HG03520 (cell line): ENCODE data around the gene CFAP20.
"Not testable (repeated sequence)": the region's sequence is repeated elsewhere in the genome, so short reads cannot be mapped to it uniquely, and the experiment has no call there.

Experiments
- ATAC-seq: cut with Tn5 transposase; IDR thresholded peaks from one replicate; pipeline ENCODE4 v1.9.1; 2021; ENCODE audit warnings: mild to moderate bottlenecking, moderate library complexity; ENCODE audit not compliant: unreplicated experiment

The CFAP20 gene

DNA sequence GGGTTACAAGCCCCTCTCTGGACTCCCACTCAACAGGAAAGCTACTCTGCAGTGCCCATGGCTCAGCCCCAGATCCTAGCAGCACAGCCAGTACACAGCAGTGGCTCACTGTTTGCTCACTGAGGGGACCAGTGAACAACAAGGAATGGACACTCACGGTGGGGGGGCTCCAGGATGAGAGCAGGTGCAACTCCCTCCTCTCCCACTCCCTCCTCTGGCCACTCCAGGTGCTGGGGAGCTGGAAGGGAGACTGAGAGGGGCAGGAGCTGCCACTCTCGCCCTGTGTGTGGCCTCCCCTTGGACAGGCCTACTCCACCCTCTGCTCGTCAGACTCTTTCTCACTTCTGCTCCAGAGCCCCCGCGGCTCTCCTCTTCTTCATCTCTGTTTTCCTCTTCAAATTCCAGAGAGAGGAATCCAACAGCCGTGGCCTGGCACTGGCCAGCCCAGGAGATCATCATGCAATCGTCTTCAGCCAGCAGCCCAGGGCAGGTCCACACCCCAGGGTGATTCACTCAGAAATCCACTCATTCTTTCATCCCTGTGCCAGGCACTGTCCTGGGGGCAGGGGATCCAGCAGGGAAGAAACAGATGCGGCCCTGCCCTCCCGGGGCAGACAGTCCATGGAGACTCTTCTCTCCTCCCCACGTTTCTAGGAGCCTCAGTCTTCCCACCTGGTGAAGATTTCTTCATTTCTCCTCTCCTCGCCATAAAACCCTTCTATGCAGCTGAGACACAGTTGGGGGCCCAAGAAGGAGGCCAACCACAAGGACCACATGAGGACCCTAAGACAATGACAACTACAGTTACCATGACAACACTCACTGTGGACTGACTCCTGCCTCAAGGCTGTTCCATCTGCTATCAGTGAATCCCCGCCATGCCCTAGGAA, 30.7 kb downstream of the CFAP20 start:
- ATAC-seq, result no peak

DNA sequence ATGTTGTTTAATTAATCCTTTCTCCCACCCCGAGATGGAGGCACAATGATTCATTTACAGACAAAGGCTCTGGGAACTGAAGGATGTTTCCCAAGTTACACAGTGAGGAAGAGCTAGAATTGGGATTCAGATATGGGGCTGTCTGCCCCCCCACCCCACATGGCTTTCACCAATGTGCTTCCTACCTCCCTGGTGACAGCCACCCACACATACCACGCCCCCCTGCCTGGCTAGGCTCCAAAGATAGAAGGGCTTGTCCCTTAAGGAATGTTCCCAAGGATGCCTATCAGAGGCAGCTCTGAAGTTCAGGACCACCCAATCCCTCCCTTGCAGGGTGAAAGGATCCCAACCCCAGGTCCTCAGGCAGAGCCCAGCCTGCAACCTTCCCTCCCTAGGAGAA, 32.9 kb downstream of the CFAP20 start:
- no peak for ATAC-seq

DNA sequence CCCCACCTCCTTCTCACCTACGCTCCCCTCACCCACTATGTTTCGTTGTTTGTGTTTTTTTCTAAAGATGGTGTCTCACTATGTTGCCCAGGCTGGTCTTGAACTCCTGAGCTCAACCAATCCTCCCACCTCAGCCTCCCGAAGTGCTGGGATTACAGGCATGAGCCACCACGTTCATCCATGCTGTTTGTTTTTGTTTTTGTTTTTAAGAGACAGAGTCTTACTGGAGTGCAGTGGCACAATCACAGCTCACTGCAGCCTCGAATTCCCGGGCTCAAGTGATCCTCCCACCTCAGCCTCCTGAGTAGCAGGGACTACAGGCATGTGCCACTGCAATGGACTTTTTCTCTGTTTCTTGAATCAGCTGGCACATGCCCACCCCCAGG, 33.6 kb downstream of the CFAP20 start:
- not testable (repeated sequence) for ATAC-seq

DNA sequence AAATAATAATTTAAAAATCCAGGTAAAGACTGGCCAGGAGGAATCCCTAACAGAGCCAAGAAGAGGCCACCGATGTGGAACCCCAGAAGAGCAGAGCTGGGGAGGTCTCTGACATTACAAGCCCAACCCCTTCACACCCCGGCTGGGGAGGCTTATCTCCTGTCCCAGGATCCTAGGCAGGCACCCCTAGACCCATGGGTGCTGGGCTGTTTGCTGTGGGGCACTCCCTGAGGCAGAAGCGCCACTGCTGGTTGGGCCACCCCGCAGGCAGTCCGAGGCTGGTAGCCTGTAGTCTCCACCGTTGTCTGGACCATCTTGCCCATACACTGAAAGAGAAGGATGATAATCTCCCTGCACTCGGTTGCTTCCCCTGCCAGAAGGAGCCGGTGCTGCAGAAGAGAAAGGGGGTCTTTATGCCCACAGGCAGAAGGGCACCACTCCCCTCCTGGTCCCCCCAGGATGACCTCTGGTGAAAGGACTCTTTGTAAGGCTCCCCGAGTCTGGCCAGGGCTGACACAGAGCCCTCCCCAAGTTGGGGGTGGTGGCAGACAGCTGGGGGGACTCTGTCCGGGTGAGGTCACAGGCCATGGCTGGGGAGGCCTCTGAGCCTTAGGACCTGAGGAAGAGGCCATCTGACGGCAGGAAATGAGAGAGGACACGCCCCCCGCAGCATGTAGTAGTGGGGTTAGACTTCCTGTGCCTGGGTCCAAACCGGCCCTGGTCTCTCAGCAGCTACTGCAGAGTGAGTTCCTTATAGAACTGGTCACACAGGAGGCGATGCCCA, 34.2 kb downstream of the CFAP20 start:
- ATAC-seq, result no peak

DNA sequence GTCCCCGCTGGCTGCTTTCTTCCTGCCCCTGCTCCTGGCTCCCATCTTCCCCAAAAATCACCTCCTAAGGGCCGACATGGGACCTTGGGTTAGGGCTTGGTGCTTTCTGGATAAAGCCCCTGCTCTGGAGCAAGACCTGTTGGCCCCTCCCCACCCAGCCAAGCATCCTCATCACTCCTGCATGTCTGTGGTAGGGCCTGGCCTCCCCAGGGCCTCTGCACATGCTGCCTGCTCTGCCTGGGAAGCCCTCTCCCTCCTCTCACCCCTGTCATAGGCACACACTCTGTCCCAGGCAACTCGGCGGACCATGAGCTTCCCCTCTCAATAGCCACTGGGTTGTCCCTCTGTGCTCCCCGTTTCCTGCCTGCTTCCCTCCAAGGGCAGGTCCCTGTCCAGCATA, 35.2 kb downstream of the CFAP20 start:
- ATAC-seq, result no peak

DNA sequence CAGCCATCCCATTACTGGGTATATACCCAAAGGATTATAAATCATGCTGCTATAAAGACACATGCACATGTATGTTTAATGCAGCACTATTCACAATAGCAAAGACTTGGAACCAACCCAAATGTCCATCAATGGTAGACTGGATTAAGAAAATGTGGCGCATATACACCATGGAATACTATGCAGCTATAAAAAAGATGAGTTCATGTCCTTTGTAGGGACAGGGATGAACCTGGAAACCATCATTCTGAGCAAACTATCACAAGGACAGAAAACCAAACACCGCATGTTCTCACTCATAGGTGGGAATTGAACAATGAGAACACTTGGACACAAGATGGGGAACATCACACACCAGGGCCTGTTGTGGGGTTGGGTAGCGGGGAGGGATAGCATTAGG, 38.8 kb downstream of the CFAP20 start:
- not testable (repeated sequence) for ATAC-seq

DNA sequence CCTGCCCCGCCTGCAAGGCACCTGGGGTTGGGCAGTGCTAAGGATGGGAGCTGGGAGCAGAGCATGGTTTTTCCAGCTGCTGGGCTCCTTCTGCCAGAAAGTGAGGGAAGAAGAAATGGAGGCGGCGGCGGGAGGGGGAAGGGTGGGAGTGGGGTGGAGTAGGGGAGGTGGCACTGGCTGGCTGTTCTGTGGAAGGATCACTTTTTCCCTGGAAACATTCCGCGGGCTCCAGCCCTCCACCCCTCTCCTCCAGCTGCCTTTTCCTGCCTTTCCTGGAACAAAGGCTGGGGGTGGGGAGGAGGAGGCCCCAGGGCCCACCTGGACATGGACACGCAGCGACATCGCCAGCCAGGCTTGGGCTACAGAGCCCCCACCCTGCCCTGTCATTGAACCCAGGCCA, 41.1 kb downstream of the CFAP20 start:
- ATAC-seq, result no peak

DNA sequence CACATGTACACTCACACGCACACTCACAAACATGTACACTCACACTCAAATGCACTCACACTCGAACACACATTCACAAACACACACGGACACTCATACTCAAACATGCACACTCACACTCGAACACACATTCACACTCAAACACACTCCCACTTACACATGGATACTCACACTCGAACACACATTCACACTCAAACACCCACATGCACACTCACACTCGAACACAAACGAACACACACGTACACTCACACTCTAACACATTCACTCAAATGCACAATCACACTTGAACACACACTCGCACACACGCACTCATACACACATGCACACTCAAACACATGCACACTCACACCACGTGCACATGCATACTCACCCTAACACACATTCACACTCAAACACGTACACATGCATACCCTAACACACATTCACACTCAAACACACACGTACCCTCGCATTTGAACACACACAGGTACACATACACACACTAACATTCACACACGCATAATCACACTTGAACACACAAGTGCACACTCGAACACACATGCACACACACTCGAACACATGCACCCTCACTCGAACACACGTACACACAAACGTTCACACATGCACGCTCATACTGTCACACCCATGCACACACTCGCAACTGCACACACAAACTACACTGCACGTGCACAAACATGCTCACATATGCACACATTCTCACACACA, 41.8 kb downstream of the CFAP20 start:
- no peak for ATAC-seq

DNA sequence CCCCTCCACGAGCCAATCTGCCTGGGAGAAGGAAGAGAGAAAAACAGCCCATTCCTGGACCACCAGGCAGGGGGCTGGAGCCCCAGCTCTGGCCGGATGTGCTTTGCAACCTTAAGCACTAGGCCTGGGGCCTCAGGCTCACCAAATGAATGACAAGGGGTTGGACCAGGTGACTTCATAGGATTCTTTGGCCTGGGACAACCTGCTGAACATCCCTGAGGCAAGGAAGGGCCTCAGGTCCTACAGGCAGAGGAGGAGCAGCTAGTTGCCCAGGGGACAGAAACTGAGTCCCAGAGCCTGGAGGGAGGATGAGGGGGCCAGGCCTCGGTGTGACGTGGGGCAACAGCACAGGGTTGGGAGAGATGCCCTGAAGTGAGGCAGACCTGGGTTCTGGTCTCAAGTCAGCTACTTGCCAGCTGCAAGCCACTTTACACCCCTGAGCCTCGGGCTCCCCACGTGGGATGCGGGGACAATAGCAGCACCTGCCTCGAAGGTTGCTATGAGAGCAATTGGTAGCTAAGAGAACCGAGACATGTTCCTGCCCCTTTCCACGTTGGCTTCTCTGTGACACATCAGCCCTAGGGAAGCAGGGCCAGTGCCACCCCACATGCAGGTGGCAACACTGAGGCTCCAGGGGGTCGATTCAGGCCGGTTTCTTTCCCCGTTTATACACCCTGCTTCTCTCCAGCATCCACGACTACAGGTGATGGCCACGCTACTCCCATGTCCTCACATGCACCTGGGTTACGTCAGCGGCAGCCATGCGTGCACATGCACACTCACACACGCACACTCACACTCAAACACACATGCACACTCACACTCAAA, 42.6 kb downstream of the CFAP20 start:
- no peak for ATAC-seq

DNA sequence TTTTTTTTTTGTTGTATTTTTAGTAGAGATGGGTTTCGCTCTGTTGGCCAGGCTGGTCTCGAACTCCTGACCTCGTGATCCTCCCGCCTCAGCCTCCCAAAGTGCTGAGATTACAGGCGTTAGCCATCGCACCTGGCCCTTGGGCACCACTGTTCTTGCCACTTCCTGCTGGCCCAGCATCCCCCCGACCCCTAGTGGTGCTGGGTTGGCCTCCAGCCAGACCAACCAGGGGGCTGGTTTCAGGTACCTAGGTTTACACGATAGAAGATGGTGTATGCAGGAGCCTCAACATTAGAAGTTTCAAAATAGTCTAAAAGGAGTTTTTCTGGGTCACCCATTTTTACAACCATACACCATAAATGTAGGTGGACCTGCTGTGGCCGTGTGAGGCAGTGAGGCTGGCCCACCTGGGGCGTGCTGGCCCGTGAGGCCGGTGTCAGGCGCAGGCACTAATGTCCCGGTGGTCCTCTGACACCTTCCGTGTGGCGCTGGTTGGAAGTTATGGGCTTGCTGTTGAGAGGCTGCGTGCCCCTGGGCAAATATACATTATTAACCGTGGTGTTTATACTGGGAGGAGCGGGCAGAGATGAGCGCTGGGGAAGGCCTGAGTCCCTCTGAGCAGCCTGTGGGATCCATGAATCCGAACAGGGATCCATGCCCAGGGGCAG, 43.5 kb downstream of the CFAP20 start:
- no peak for ATAC-seq

DNA sequence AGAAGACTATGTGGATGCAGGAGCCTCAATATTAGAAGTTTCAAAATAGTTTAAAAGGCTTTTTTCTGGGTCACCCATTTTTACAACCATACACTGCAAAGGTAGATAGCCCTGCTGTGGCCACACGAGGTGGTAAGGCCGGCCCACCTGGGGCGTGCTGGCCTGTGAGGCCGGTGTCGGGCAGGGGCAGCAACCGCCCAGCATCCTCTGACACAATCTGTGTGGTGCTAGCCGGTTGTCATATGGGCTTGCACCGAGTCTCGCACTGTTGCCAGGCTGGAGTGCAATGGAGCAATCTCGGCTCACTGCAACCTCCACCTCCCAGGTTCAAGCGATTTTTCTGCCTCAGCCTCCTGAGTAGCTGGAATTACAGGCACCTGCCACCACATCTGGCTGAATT, 44.0 kb downstream of the CFAP20 start:
- ATAC-seq, result no peak

DNA sequence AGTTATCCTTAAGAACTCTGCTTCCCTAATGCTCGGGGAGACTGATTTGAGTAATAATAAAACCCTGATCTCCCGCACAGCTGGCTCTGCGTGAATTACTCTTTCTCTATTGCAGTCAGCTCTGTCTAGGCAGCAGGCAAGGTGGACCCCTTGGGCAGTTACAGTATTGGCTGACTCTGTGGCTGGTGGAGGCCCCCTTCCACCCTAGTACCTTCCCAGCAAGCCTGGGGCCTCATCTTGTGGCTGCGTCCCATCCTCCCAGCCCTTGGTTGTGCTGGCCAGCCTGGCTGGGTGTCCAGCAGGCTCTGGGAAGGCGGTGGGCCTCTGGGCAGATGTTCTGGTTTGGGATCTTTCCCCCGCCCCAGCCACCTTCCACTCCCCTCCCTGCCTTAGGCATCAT, 44.5 kb downstream of the CFAP20 start:
- no peak for ATAC-seq

DNA sequence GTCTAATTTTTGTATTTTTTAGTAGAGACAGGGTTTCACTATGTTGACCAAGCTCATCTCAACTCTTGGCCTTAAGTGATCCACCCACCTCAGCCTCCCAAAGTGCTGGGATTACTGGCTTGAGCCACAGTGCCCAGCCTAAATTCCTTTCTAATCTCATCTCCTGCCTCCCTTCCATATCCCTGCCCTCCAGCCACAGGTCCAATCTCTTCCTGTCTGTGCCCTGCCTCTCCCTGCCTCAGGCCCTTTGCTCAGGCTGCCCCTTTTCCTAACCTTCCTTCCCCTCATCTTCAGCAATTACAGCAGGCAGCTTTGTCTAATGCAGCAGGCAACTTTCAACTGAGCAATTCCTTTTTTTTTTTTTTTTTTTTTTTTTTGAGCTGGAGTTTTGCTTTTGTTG, 46.8 kb downstream of the CFAP20 start:
- no peak for ATAC-seq

DNA sequence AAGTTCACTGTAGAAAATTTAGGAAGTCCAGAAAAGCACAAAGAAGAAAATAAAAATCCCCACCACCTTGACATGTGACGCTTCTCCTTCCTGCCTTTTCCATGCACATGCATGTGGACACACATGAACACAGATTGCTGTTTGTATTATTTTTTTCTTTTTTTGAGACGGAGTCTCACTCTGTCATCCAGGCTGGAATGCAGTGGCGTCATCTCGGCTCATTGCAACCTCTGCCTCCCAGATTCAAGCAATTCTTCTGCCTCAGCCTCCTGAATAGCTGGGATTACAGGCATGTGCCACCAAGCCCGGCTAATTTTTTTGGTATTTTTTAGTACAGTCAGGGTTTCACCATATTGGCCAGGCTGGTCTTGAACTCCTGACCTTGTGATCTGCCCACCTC, 48.5 kb downstream of the CFAP20 start:
- ATAC-seq, result not testable (repeated sequence)

DNA sequence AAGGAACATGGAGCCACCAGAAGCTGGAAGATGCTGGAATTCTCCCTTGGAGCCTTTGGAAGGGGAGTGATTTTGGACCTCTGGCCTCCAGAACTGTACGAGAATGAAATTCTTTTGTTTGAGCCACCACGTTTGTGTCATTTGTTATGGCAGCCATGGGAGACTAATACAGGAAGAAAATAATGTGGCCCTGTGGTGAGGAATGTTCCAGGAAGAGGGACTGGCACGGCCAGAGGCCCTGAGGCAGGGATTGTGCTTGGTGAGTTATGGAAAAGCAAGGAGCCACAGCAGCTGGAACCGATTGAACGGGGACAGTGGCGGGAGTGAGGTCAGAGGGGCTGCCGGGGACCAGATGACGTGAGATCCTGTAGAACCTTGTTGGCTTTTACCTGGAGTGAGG, 51.4 kb downstream of the CFAP20 start:
- no peak for ATAC-seq

DNA sequence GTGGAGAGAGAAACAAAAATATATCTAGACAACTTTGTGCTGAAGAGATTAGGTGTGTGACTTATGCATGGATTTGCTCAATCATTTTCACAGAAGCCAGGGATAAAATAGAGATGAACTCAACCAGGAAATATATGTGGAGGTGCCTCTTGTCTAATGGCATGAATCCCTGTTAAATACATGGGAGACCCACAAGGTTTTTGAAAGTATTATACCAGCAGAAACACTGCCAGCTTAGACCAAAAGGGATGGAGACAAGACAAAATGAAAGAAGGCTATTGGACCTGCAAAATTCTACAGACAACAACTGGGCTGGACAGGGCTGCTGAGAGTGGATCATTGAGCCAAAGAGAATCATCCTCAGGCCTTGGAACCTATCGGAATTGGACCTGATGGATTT, 52.7 kb downstream of the CFAP20 start:
- no peak for ATAC-seq

DNA sequence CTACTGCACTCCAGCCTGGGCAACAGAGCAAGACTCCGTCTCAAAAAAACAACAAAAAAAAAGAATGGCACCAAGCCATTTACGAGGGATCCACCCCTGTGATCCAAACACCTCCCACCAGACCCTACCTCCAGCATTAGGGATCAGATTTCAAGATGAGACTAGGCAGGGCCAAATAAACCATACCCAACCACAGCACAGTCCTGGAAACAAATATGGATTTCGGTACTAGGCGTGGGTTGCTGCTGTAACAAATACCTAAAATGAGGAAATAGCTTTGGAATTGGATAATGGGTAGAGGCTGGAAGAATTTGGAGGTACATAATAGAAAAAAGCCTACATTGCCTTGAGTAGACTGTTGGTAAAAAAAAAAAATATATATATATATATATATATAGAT, 54.5 kb downstream of the CFAP20 start:
- ATAC-seq, result no peak

DNA sequence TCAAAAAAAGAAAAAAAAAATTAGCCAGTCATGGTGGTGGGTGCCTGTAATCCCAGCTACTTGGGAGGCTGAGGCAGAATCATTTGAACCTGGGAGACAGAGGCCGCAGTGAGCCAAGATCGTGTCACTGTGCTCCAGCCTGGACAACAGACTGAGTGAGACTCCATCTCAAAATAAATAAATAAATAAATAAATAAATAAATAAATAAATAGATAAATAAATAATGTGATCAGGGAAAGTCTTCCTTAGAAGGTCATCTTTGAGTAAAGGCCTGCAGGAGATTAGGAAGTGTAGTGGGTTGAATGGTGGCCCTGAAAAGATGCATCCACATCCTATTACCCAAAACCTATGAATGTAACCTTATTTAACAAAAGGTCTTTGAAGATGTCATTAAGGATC, 56.1 kb downstream of the CFAP20 start:
- not testable (repeated sequence) for ATAC-seq

DNA sequence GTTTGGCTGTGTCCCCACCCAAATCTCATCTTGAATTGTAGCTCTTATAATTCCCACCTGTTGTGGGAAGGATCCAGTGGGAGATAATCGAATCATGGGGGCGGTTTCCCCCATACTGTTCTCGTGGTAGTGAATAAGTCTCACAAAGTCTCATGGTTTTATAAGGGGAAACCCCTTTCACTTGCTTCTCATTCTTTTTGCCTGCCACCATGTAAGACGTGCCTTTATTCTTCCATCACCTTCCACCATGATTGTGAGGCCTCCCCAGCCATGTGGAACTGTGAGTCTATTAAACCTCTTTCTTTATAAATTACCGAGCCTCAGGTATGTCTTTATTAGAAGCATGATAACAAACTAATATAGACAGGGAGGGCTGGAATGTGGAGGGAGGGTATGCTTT, 57.0 kb downstream of the CFAP20 start:
- not testable (repeated sequence) for ATAC-seq

DNA sequence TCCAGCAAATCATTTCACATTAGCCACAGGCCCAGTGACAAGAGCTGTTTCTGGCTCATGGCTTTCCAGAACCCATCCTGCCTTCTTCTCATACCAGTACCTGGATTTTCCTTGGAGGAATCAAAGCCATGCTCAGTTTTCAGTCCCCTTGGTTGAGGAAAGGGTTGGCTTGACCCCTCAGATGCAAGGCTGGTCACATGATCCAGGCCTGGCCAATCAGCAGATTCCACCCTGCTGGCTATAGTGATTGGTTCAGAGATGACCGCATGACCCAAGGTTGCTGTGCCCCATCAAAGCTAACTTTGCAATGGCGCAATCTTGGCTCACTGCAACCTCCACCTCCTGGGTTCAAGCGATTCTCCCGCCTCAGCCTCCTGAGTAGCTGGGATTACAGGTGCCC, 58.6 kb downstream of the CFAP20 start:
- ATAC-seq, result no peak
